Neural progenitor cell (in vitro differentiated cells): ENCODE measurements around the gene GALNT18. TPM values are rescaled to one million over a fixed set of nuclear protein-coding genes. Genes with fewer than 3 reads are reported as not detected.

ENCODE experiments used
- DNase-seq: peaks from one replicate; pipeline ENCODE4 v3.0.0-alpha.2; 2016; ENCODE audit warnings: low spot score
- H2AFZ ChIP-seq: fragments of 200-600 bp; sonication (generic); replicated peaks from 2 replicates; pipeline ENCODE4 v1.6.1; 2016; ENCODE audit warnings: antibody characterized with exemption
- H3F3A ChIP-seq: fragments of 200-600 bp; sonication (generic); 2 replicates; pipeline ENCODE4 v1.6.1; 2016; ENCODE audit warnings: antibody characterized with exemption, low read depth
- H3K27ac ChIP-seq: fragments of 200-600 bp; sonication (generic); 2 replicates; pipeline ENCODE4 v1.5.1; 2016; ENCODE audit warnings: mild to moderate bottlenecking
- H3K27me3 ChIP-seq: fragments of 200-600 bp; sonication (generic); 2 replicates; pipeline ENCODE4 v1.6.1; 2016; ENCODE audit warnings: mild to moderate bottlenecking, moderate library complexity
- H3K36me3 ChIP-seq: fragments of 200-600 bp; sonication (generic); 2 replicates; pipeline ENCODE4 v1.5.1; 2016
- H3K4me1 ChIP-seq: fragments of 200-600 bp; sonication (generic); 2 replicates; pipeline ENCODE4 v1.6.1; 2016; ENCODE audit warnings: mixed run types
- H3K4me2 ChIP-seq: fragments of 200-600 bp; sonication (generic); 2 replicates; pipeline ENCODE4 v1.6.1; 2016
- H3K4me3 ChIP-seq: fragments of 200-600 bp; sonication (generic); 2 replicates; pipeline ENCODE4 v1.5.1; 2016
- H3K79me2 ChIP-seq: fragments of 200-600 bp; sonication (generic); 2 replicates; pipeline ENCODE4 v1.6.1; 2016; ENCODE audit warnings: low read depth
- H3K9ac ChIP-seq: fragments of 200-600 bp; sonication (generic); 2 replicates; pipeline ENCODE4 v1.6.1; 2016
- H3K9me3 ChIP-seq: fragments of 200-600 bp; sonication (generic); 2 replicates; pipeline ENCODE4 v1.5.1; 2016; ENCODE audit warnings: low read depth
- H4K20me1 ChIP-seq: fragments of 200-600 bp; sonication (generic); 2 replicates; pipeline ENCODE4 v1.6.1; 2016; ENCODE audit warnings: low read depth
- H3K27ac Mint-ChIP-seq: 3 replicates; pipeline ENCODE4 v1.8.0; 2021; ENCODE audit warnings: mixed read lengths
- H3K27me3 Mint-ChIP-seq: 2 replicates; pipeline ENCODE4 v1.8.0; 2022; ENCODE audit warnings: low read depth, mild to moderate bottlenecking, inconsistent platforms, moderate library complexity, mixed read lengths; ENCODE audit not compliant: insufficient read depth
- H3K36me3 Mint-ChIP-seq: 3 replicates; pipeline ENCODE4 v1.8.0; 2021; ENCODE audit warnings: mixed read lengths
- H3K4me1 Mint-ChIP-seq: 3 replicates; pipeline ENCODE4 v1.8.0; 2021; ENCODE audit warnings: mixed read lengths
- H3K4me3 Mint-ChIP-seq: 3 replicates; pipeline ENCODE4 v1.8.0; 2021; ENCODE audit warnings: mild to moderate bottlenecking, moderate library complexity, mixed read lengths
- H3K9me3 Mint-ChIP-seq: 3 replicates; pipeline ENCODE4 v1.8.0; 2020; ENCODE audit warnings: mixed read lengths
- CTCF ChIP-seq: fragments of 200-600 bp; sonication (generic); IDR thresholded peaks from 2 replicates; pipeline ENCODE4 v1.5.1; 2017; ENCODE audit warnings: antibody characterized with exemption, mild to moderate bottlenecking
- EZH2 ChIP-seq: fragments of 200-600 bp; sonication (generic); IDR thresholded peaks from 2 replicates; pipeline ENCODE4 v1.6.1; 2017; ENCODE audit warnings: antibody characterized with exemption, mild to moderate bottlenecking, moderate library complexity
- EZH2phosphoT487 ChIP-seq: fragments of 200-600 bp; sonication (generic); IDR thresholded peaks from 2 replicates; pipeline ENCODE4 v1.6.1; 2017; ENCODE audit warnings: antibody characterized with exemption
- total RNA-seq: library from RNA; depleted of rRNA; stranded (reverse); fragments of >200 nt; gene quantifications from 2 replicates; pipeline ENCODE4 v1.2.3, GENCODE V29; 2015; ENCODE audit warnings: low replicate concordance

Gene GALNT18
- total RNA-seq, 1 donor from 2014 or later, result 2.4 TPM

GRCh38 chr11:11394241-11394640 lies 227.6 kb downstream of the GALNT18 start:
- H3K9ac ChIP-seq, result no peak overlapping the region
- no peaks in the 10 kb centered on the region for H3F3A ChIP-seq
- H3K36me3 ChIP-seq, result no peaks in the 10 kb centered on the region
- no peak overlapping the region for H3K27ac Mint-ChIP-seq
- no peak overlapping the region for H3K4me2 ChIP-seq
- no peak overlapping the region for H3K4me3 ChIP-seq
- H3K36me3 Mint-ChIP-seq, result no peaks in the 10 kb centered on the region
- H3K79me2 ChIP-seq, result no peaks in the 10 kb centered on the region
- no peak for TF ChIP-seq EZH2
- TF ChIP-seq EZH2phosphoT487, result no peak
- no peak for TF ChIP-seq CTCF
- H3K9me3 ChIP-seq, result no peaks in the 10 kb centered on the region
- no peaks in the 10 kb centered on the region for H3K9me3 Mint-ChIP-seq
- H3K27ac ChIP-seq, result no peak overlapping the region
- no peaks in the 10 kb centered on the region for H4K20me1 ChIP-seq
- H3K27me3 Mint-ChIP-seq, result peaks cover 4% of the 10 kb centered on the region
- peaks cover 31% of the 10 kb centered on the region for H3K4me1 Mint-ChIP-seq
- no peaks in the 10 kb centered on the region for H3K4me1 ChIP-seq
- H3K27me3 ChIP-seq, result no peaks in the 10 kb centered on the region
- DNase-seq, result no peak
- H3K4me3 Mint-ChIP-seq, result no peak overlapping the region
- H2AFZ ChIP-seq, result no peak overlapping the region

- Histone ChIP-seq H4K20me1 (no peaks in the 10 kb centered on the region), H3K27ac (no peak overlapping the region), H3K79me2 (no peaks in the 10 kb centered on the region), H3K4me2 (no peak overlapping the region), H3K4me1 (peaks cover 10% of the 10 kb centered on the region), H2AFZ (no peak overlapping the region), H3K9ac (no peak overlapping the region), H3K36me3 (no peaks in the 10 kb centered on the region), H3K27me3 (no peaks in the 10 kb centered on the region), H3F3A (peaks cover 8% of the 10 kb centered on the region), H3K4me3 (no peak overlapping the region), H3K9me3 (no peaks in the 10 kb centered on the region)
- H3K4me1 Mint-ChIP-seq, result peaks cover 34% of the 10 kb centered on the region
- TF ChIP-seq EZH2 (no peak), EZH2phosphoT487 (no peak), CTCF (no peak)
- no peak overlapping the region for H3K27ac Mint-ChIP-seq
- DNase-seq, result no peak
- H3K9me3 Mint-ChIP-seq, result no peaks in the 10 kb centered on the region
- peaks cover 5% of the 10 kb centered on the region for H3K27me3 Mint-ChIP-seq
- no peak overlapping the region for H3K4me3 Mint-ChIP-seq
- H3K36me3 Mint-ChIP-seq, result no peaks in the 10 kb centered on the region
Observed at GRCh38 chr11:11391796-11392463, 229.9 kb downstream of the GALNT18 start.

GRCh38 chr11:11391169-11391568 lies 230.6 kb downstream of the GALNT18 start:
- Histone ChIP-seq H3K4me2 (no peak overlapping the region), H3K79me2 (no peaks in the 10 kb centered on the region), H3K9me3 (no peaks in the 10 kb centered on the region), H3K4me3 (no peak overlapping the region), H4K20me1 (no peaks in the 10 kb centered on the region), H3K9ac (no peak overlapping the region), H3F3A (peaks cover 8% of the 10 kb centered on the region), H3K36me3 (no peaks in the 10 kb centered on the region), H3K27ac (no peak overlapping the region), H3K4me1 (peaks cover 11% of the 10 kb centered on the region), H3K27me3 (no peaks in the 10 kb centered on the region), H2AFZ (no peak overlapping the region)
- no peak overlapping the region for H3K27ac Mint-ChIP-seq
- DNase-seq, result no peak
- H3K4me1 Mint-ChIP-seq, result peaks cover 27% of the 10 kb centered on the region
- peaks cover 2% of the 10 kb centered on the region for H3K9me3 Mint-ChIP-seq
- no peak overlapping the region for H3K4me3 Mint-ChIP-seq
- H3K27me3 Mint-ChIP-seq, result peaks cover 5% of the 10 kb centered on the region
- no peak for TF ChIP-seq CTCF
- no peak for TF ChIP-seq EZH2phosphoT487
- no peak for TF ChIP-seq EZH2
- H3K36me3 Mint-ChIP-seq, result no peaks in the 10 kb centered on the region
